Right hindlimb (tissue), 1 donor: ENCODE data around the gene NDOR1.

ENCODE experiments used
- DNase-seq: peaks from one replicate; pipeline ENCODE4 v3.0.0-alpha.2; 2018

The NDOR1 gene

DNA sequence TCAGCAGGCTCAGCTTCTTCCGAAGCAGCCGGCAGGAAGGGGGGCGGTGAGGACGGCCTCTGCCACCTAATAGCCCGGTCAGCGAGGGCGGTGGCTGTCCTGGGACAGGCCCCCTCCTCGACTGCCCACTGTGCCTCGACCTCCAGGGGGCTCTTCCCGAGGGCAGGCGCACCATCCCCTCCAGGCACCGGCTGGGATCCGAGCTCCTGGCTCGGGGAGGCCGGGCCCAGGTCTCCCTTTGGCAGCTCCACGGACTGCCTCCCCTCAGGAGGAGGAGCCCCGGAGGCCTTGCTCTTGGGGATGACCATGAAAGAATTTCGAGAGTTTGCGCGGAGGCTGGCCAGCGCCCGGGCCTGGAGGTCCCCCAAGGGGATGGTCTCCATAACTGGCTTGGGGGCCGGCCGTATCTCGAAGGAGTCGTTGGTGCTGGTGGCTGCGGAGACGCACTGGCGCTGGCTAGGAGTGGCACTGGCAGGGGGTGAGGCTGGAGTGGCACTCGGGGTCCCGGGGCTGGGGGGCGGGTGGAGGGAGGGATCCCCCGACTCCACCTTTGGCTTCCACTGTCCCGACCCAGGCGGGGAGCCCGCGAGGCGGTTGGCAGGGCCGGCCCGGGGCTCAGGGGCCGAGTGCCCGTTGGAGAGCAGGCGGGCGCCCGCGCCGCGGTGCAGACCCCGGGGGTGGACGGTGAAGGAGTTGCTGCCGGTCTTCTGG lies 5.9 kb upstream of the NDOR1 start:
- no peak for DNase-seq

DNA sequence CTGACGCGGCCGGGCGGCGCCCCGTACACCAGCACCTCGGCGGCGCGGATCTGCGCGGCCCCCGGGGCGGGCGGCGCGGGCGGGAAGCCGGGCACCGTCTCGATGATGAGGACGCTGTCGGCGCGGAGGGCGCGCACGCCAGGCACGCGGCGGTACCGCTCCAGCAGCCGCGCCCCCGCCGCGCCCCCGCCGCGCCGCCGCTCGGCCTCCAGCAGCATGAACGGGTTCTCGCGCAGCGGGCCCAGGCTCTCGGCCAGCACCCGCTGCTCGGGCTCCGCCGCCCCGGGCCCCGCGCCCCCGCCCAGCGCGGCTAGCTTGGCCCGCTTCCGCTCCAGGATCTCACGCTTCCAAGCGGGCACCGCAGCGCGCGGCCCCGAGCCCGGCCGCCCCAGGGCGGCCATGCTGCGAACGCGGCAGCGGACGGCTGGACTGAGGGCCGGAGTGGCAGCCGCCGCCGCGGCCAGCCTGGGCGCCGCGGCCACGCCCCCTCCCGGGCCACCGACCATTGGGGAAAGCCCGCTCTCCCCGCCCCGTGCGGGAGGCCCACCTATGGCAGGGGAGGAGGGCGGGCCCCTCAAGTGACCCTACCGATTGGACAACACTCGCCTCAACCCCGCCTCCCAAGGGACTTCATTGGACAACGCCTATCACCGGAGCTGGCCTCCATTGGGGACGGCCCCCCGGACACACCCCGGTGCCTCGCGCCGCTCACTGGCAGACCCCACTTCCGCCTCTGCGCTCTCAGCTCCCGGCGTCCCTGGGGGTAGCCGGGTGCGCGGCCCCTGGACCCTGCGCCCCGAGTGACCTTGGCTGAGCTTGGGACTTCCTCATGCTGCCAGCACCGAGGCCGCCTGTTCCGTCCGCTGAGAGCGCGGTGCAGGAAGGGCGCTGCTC lies 4.9 kb upstream of the NDOR1 start, which contains the start of gene TPRN:
Gene TPRN (minus strand): TSS at position 431 of the 894 bp plus-strand sequence. CDS start 30 bp downstream, at position 401.
- peak; percentile 99 for DNase-seq

DNA sequence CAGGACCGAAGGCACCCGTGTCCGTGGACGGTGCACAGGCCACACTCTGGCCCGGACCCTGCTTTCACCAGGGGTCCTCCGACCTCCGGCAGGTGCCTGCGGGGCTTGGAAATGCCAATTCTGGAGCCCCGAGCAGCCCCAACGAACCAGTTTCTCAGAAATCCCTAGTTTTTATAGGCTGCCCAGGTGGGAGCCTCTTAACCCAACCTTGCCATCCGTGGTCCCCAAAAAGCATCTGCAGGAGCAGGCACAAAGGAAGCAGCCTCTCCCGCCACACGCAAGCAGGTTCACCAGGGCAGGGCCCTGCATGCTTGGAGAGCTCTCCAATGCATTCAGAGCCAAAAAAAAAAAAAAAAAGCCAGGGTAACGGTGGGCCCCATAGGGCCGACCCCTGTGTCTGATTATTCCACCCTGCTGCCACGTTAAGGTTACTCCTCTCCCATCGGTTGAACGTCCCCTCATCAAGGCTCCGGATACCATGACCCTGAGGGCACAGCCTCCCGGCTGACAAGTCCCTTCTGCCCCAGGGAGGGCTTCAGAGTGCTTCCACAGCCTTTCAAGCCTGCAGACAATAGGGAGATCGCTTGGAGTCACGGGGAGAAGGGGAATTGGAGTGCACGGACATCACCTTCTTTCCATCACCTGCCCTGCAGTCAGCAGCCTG lies 4.2 kb upstream of the NDOR1 start:
- DNase-seq = no peak

DNA sequence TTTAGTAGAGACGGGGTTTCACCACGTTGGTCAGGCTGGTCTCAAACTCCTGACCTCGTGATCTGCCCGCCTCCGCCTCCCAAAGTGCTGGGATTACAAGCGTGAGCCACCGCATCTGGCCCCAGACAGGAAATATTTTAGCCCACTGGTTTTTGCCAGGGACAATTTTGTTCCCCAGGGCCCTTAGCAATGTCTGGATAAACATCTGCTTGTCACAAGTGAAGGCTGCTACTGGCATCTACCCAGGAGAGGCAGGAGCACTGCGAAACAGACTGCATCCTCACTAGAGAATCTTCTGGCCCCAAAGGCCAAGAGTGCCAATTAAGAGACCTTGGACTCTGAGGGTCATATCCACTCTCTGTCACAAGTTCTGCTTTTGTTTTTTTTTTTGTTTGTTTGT lies 2.5 kb upstream of the NDOR1 start:
- DNase-seq = no peak

DNA sequence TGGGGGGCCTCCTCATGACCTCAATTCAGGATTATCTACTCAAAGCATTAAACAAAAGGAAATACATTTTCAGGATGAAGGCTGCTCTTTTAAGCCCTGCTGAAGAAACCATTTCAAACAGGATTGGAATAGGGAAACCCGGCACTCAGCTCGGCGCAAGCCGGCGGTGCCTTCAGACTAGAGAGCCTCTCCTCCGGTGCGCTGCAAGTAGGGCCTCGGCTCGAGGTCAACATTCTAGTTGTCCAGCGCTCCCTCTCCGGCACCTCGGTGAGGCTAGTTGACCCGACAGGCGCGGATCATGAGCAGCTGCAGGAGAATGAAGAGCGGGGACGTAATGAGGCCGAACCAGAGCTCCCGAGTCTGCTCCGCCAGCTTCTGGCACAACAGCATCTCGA lies 772 bp upstream of the NDOR1 start:
- DNase-seq = no peak

DNA sequence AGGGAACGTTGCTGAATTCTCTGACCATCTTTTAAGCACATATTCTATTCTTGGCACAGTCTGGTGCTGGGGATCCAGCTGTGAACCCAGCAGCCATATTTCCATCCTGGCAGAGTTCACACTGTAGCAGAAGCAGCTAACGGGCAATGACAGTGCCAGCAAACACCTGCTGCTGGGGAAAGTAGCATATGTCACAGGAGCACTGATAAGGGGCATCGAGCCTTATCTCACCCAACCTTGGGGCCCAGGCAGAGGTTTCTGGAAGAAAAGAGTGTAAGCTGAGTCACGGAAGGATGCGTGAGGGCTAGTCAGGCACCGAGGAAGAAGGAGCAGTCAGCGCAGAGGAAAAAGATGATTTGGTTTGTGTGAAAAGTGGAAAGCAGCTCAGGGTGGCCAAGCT lies 1.1 kb downstream of the NDOR1 start:
- no peak for DNase-seq

DNA sequence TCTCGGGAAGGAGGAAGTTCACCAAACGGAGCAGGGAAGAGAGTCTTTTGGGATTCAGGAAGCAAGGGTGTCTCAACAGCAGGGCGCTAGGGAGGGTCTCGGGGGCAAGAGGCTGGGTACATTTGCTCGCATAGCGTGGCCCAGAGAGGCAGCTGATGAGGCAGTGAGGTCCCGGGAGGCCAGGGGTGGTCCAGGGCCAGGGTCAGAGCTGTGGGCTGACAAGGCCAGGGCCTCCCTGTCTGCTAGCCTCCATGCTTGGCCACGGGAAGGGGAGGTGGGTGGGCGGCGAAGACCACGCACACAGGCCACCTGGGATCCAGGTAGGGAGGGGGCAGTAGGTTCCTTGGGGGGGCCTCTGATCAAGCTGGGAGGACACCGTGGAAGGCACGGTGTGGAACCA lies 6.0 kb downstream of the NDOR1 start:
- DNase-seq = no peak

DNA sequence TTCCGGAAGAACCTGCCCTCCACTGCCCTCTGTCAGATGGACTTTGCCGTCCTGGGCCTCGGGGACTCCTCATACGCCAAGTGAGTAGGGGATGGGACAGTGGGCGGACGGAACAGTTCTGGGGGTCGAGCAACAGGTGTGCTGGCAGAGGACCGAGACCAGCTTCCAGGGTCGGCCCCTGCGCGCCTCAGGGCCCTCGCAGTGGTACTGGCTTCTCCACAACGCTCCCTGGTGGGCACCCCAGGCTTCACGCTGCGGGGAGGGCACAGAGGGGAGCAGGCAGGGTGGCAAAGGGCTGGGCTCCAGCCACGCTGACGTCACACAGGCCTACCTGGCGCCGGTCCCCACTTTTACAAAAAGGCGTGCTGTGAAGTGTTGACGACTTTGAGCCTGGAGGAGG lies 7.0 kb downstream of the NDOR1 start:
- no peak for DNase-seq

DNA sequence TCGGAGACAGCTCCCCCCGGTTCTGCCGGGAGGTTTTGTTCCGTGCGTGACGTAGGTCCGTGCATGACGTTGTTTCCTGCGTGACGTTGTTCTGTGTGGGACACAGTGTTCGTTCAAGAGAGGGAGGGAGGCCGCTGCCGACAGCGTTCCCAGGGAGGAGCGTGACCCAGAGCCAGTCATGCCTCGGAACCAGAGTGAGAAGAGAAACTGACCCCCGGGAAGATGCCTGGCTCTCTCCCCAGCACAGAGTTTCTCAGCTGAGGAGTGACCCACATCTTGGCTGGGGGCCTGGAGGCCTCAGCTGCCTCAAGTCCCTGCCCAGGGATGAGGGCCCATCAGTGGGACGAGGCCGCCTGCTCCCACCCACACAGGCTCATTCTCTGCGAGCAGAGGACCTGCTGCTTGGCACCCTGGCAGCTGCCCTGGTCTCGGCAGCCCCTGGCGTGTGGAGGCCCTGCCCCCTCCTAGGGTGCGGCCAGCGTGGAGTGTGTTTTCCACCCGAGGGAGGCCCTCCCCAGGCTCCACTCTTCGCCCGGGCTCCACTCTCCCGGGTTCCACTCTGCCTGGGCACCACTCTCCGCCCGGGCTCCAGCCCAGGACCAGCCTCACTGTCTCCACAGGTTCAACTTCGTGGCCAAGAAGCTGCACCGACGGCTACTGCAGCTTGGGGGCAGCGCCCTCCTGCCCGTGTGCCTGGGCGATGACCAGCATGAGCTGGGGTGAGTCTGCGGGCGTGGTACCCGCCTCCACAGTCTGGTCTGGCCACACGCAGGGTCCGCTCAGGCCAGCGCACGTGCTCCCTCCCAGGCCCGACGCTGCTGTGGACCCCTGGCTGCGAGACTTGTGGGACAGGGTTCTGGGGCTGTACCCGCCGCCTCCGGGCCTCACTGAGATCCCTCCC lies 7.9 kb downstream of the NDOR1 start:
- no peak for DNase-seq

DNA sequence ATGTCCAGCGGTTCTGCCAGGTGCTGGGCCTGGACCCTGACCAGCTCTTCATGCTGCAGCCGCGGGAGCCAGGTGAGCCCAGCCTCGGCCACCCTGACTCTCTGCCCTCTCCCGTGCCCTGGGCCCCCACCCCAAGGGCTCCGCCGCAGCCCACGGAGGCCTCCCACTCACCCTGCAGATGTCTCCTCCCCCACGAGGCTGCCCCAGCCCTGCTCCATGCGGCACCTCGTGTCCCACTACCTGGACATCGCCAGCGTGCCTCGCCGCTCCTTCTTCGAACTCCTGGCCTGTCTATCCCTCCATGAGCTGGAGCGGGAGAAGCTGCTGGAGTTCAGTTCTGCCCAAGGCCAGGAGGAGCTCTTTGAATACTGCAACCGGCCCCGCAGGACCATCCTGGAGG lies 9.1 kb downstream of the NDOR1 start:
- no peak for DNase-seq

DNA sequence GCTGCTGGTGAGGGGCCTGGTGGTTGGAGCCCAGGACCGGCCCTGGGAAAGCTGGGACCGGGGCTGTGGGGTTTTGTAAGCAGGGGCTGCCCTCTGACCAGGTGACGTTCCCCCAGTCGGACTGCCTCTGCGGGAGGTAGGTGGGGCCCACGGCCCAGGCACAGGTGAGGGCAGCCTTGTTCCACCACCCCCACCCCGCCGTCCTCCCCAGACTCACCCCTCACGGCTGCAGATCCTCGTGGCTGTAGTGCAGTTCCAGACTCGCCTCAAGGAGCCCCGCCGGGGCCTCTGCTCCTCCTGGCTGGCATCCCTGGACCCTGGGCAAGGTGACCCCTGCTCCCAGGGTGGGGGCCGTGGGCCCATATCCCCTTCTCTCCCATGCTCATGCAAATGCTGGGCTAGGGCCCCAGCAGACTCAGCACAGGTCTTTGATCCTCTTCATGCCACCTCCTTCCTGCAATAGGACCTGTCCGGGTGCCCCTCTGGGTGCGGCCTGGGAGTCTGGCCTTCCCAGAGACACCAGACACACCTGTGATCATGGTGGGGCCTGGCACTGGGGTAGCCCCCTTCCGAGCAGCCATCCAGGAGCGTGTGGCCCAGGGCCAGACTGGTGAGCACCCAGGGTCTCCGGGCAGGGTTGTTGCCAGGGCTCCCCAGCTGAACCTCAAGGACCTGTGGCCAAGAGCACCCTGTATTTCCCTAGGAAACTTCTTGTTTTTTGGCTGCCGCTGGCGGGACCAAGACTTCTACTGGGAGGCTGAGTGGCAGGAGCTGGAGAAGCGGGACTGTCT lies 9.9 kb downstream of the NDOR1 start:
- DNase-seq = no peak

DNA sequence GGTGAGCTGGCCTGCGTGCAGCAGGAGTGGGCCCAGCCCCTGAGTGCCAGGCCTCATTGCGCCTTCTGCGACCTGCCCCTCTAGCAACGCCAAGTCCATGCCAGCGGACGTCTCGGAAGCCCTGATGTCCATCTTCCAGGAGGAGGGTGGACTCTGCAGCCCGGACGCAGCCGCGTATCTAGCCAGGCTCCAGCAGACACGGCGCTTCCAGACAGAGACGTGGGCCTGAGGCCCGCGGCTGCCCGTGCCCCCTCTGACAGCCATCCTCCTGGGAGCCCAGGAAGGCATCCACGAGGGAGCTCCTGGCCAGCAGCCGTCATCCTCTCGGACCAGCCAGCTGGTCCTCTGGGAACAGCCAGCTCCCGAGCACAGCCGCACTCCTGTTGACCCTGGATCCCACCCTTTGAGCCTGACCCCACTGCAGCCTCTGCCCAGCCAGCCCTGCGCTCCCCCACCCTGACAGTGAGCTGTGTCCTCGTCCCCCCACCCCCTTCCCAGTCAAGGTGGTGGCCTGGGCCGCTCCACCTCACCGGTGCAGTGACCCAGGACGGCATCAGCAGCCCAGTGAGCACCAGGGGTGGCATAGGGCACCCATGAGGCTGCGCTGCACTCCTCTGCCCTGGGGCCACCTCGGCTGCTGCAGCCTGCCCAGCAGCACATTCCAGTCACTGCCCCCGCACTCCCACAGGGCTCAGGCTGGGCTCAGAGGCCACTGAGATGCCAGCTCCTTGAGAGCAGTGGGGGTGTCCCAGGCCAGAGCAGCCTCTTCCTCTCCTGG lies 10.9 kb downstream of the NDOR1 start:
- DNase-seq = no peak

DNA sequence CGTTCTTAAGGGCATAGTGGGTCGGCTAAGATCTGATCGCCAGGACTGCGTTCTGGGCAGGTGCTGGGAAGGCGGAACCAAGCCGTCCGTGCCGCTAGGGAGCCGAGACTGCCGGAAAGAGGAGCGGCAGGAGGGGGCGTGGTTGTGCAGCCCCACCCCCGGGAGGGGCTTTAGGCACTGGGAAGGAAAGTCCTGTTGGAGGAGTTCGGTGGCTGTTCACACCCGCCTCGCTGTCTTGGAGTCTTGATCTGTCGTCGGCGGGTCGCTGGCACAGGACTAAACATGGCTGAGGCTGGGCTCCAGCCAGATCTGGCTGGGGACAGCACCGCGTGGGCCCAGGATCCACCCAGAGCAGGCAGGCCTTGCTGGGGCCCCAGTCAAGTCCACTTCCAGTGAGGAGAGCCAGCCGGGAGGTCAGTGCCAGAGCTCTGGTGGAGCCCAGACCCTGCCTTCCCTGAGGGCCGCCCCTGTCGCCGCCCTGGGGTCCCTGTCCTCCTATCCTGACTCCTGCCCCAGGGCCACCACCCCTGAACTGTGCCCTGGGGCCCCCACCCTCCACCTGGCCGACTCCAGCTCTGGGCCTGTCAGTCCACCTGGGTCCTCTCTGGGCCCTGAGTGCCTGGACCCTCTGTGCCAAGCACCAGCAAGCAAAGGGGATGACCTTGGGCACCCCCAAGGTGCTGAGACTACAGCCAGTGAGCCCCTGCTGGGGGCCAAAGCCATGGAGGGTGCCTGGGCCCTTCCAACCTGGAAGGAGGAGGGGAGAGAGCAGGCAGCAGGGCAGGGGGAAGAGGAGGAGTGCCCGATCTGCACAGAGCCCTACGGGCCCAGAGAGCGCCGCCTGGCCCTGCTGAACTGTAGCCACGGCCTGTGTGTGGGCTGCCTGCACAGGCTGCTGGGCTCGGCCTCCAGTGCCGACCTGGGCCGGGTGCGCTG lies 12.0 kb downstream of the NDOR1 start:
- no peak for DNase-seq

DNA sequence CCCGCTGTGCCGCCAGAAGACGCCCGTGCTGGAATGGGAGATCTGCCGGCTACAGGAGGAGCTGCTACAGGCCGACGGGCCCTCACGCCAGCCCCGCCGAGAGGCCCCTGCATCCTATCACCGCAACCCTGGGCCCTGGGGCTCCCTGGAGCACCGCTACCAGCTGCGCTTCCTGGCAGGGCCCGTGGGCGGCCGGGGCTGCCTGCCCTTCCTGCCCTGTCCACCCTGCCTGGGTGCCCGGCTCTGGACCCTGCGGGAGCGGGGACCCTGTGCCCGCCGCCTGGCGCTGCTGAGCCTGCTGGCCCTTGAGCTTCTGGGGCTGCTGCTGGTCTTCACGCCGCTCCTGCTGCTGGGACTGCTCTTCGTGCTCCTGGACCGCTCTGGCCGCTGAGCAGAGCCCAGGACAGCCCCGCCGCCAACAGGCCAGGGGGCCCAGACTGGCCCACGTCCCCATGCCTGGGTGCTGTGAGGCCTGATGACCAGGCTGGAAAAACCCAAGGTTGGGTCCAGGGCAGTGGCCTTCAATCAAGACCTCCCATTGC lies 12.8 kb downstream of the NDOR1 start:
- DNase-seq = no peak

DNA sequence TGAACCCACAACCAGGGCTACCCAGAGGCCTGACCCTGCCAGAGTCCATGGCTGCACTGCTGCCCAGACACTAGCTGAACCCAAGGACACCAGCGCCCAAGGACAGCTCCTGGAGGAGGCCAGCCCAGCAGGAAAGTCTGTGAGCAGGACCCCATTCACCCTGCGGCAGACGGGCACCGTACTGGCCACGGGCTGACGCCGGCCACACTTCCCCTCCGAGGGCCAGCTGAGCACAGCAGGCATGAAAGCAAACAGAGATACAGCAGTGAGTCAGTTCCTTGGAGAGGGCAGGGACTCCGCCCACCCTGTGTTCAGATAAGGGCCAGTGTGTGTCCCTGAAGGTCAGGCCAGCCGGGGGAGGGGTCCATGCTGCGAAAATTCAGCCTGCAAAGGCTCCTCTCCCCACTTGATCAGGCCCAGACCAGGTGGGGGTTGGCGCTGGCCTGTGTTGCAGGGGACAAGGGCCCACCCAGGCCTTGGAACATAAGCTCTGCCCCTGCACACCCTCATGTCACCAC lies 13.3 kb downstream of the NDOR1 start:
- no peak for DNase-seq

DNA sequence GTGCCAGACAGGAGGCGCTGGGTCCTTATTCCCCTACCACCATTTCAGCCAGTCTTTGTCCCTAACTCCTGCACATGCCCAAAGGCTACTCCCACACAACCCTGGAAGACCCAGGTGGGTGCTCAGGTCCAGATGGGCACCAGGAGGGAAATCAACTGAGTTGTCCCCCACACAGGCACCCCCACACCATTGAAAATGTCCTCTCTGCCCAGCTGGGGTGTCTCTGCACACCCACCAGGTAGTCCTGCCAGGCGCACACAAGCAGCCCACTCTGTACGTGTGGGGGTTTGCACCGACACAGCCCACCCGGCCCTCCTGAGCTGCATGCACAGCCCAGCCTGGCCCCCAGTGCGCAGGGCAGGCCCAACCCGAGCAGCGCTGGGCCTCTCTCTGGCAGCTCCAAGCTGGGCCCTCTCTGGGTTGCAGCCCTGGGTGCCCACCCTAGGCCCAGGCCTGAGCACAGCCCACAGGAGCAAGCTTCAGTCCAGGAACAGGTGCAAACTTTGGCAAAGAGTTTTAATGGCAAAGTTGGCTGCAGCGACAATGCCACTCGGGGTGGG lies 14.3 kb downstream of the NDOR1 start:
- no peak for DNase-seq

DNA sequence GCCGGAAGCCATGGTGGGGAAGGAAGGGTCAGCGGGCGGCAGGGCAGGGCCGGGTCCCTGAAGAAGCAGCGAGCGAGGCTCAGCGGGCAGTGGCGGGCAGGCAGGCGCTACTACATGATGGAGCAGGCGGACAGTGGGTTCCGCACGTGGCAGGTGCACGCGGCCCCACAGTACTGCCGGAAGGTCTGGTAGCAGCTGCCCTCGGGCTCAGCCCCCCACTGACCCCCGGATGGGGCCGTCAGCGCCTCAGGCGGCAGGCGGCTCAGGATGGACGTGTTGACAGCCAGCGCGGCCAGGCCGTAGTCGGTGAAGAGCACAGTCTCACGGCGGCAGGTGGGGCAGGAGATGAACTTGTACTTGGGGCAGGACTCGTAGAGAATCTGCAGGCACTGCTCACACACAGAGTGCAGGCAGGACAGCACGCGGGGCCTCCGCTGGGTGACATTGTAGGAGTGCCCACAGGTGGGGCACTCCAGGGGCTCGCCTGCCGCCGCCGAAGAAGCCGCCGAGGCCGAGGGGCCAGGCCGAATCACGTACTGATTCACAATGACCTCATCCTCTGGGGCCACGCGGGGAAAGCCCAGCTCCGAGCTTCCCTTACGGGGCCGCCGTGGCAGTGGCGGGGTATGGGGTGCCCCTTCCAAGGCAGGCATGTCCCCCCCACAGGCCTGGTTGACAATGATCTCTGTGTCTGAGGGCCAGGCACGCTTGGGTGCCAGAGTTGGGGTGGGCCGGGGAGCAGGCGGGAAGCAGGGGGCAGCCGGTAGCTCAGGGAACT lies 15.0 kb downstream of the NDOR1 start:
- no peak for DNase-seq

DNA sequence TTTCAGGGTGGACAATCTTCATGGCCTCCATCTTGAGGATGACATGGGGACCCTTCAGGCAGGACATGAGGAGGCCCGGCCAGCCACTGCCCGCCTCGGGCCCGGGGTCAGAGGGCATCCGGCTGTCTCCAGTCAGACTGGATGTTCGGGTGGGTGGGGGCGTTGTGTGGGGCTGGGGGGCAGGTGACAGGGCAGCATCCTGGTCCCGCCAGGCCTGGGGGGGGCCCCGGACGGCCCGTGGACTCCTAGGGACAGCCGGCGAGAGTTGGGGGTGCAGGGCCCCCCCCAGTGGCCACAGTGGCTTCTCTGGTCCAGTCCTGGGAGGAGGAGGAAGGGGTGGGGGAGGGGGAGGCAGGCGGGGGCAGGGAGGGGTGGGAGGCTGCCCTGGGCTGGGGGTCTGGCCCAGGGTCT lies 15.6 kb downstream of the NDOR1 start:
- DNase-seq = no peak
